NOMO-1 treated with dmso at 0.1 percent for 144 hours (cell line): ENCODE data around the gene FTH1.
A peak's percentile ranks its signal among the peaks of the same experiment; 100 is the strongest.

Source experiments
- DNase-seq: peaks from one replicate; lab custom pipeline; 2025; ENCODE audit not compliant: unreplicated experiment; lab: John Stamatoyannopoulos, UW

The FTH1 gene

GRCh38 chr11:61949169-61950034 is 18.0 kb downstream of the FTH1 start:
- DNase-seq, result no peak

GRCh38 chr11:61948505-61948904 is 18.9 kb downstream of the FTH1 start:
- DNase-seq, result no peak

GRCh38 chr11:61947486-61948210 is 19.8 kb downstream of the FTH1 start:
- peak; percentile 53 for DNase-seq

GRCh38 chr11:61946894-61947293 is 20.5 kb downstream of the FTH1 start:
- DNase-seq, result no peak

GRCh38 chr11:61945191-61945590 is 22.2 kb downstream of the FTH1 start:
- no peak for DNase-seq

GRCh38 chr11:61940466-61940865 is 27.0 kb downstream of the FTH1 start:
- no peak for DNase-seq

- no peak for DNase-seq
Measured at GRCh38 chr11:61935861-61936260, 31.6 kb downstream of the FTH1 start.

GRCh38 chr11:61930933-61931332 is 36.5 kb downstream of the FTH1 start:
- DNase-seq, result no peak

GRCh38 chr11:61928606-61929005 is 38.8 kb downstream of the FTH1 start:
- DNase-seq, result no peak

- no peak for DNase-seq
Measured at GRCh38 chr11:61927501-61927900, 39.9 kb downstream of the FTH1 start.

- DNase-seq, result no peak
Measured at GRCh38 chr11:61926235-61926634, 41.2 kb downstream of the FTH1 start.

- no peak for DNase-seq
Measured at GRCh38 chr11:61925736-61926135, 41.7 kb downstream of the FTH1 start.

- DNase-seq, result no peak
Measured at GRCh38 chr11:61924064-61924455, 43.4 kb downstream of the FTH1 start.

- no peak for DNase-seq
Measured at GRCh38 chr11:61923166-61924063, 44.0 kb downstream of the FTH1 start.

- DNase-seq, result peak; percentile 82
Measured at GRCh38 chr11:61922539-61922938, 44.9 kb downstream of the FTH1 start.

- no peak for DNase-seq
Measured at GRCh38 chr11:61921446-61921845, 46.0 kb downstream of the FTH1 start.

GRCh38 chr11:61919705-61920631 is 47.5 kb downstream of the FTH1 start:
- DNase-seq, result no peak

- DNase-seq, result no peak
Measured at GRCh38 chr11:61918938-61919704, 48.3 kb downstream of the FTH1 start.

- no peak for DNase-seq
Measured at GRCh38 chr11:61918251-61918937, 49.0 kb downstream of the FTH1 start.
